DOHH2 (cell line): ENCODE measurements around the gene RNU1-4.

Experiments
- H3F3A ChIP-seq: fragments of 200-600 bp; sonication (generic), shearing (Covaris generic); 2 replicates; pipeline ENCODE4 v1.6.0; 2016; ENCODE audit warnings: antibody characterized with exemption, mild to moderate bottlenecking; ENCODE audit not compliant: control insufficient read depth, insufficient read depth
- H3K27ac ChIP-seq: fragments of 200-600 bp; sonication (generic); 2 replicates; pipeline ENCODE4 v1.5.1; 2014; ENCODE audit warnings: low read depth, mild to moderate bottlenecking, low read length, moderate library complexity
- H3K27me3 ChIP-seq: fragments of 200-600 bp; sonication (generic); 2 replicates; pipeline ENCODE4 v1.6.1; 2014; ENCODE audit warnings: mild to moderate bottlenecking, low read length, mixed read lengths; ENCODE audit not compliant: control insufficient read depth
- H3K36me3 ChIP-seq: fragments of 200-600 bp; sonication (generic); 2 replicates; pipeline ENCODE4 v1.6.1; 2014; ENCODE audit warnings: mild to moderate bottlenecking, low read length, moderate library complexity, mixed read lengths; ENCODE audit not compliant: control insufficient read depth
- H3K4me1 ChIP-seq: fragments of 200-600 bp; sonication (generic); 2 replicates; pipeline ENCODE4 v1.6.1; 2014; ENCODE audit warnings: mild to moderate bottlenecking, low read length, mixed read lengths; ENCODE audit not compliant: control insufficient read depth
- H3K4me2 ChIP-seq: fragments of 200-600 bp; sonication (generic); 2 replicates; pipeline ENCODE4 v1.6.0; 2014; ENCODE audit warnings: mild to moderate bottlenecking, low read length, moderate library complexity
- H3K4me3 ChIP-seq: fragments of 200-600 bp; sonication (generic); 2 replicates; pipeline ENCODE4 v1.5.1; 2014; ENCODE audit warnings: mild to moderate bottlenecking, low read length, mixed read lengths
- H3K79me2 ChIP-seq: fragments of 200-600 bp; sonication (generic); 2 replicates; pipeline ENCODE4 v1.6.1; 2014; ENCODE audit warnings: mild to moderate bottlenecking, low read length, mixed read lengths; ENCODE audit not compliant: control insufficient read depth
- H3K9me2 ChIP-seq: fragments of 200-600 bp; sonication (generic); replicated peaks from 2 replicates; pipeline ENCODE4 v1.6.1; 2014; ENCODE audit warnings: mild to moderate bottlenecking, low read length, mixed read lengths; ENCODE audit not compliant: control insufficient read depth
- H3K9me3 ChIP-seq: fragments of 200-600 bp; sonication (generic); 2 replicates; pipeline ENCODE4 v1.6.1; 2014; ENCODE audit warnings: antibody characterized with exemption, low read length, mixed read lengths; ENCODE audit not compliant: control insufficient read depth, insufficient read depth
- H4K20me1 ChIP-seq: fragments of 200-600 bp; sonication (generic); 2 replicates; pipeline ENCODE4 v1.6.0; 2014; ENCODE audit warnings: low read depth, mild to moderate bottlenecking, antibody characterized with exemption, low read length, moderate library complexity; ENCODE audit not compliant: control insufficient read depth, insufficient read depth
- CTCF ChIP-seq: fragments of 200-600 bp; sonication (generic); IDR thresholded peaks from one replicate; pipeline ENCODE4 v1.5.1; 2014; ENCODE audit warnings: antibody characterized with exemption, mild to moderate bottlenecking, low read depth, low read length; ENCODE audit not compliant: poor library complexity, severe bottlenecking
- EZH2phosphoT487 ChIP-seq: fragments of 200-600 bp; sonication (generic); IDR thresholded peaks from 2 replicates; pipeline ENCODE4 v1.6.1; 2017; ENCODE audit warnings: borderline replicate concordance, mild to moderate bottlenecking, antibody characterized with exemption, low read length, moderate library complexity, mixed read lengths

The RNU1-4 gene

GRCh38 chr1:16718908-16719533, 21.3 kb upstream of the RNU1-4 start:
- Histone ChIP-seq H4K20me1 (no peaks in the 10 kb centered on the region), H3K27me3 (peaks cover 11% of the 10 kb centered on the region; the same call in 1 of the 2 replicates), H3K9me3 (no peaks in the 10 kb centered on the region), H3K36me3 (no peaks in the 10 kb centered on the region), H3F3A (no peaks in the 10 kb centered on the region; the same call in 1 of the 2 replicates), H3K4me3 (no peak overlapping the region), H3K9me2 (no peaks in the 10 kb centered on the region), H3K4me2 (no peak overlapping the region), H3K4me1 (peaks cover 12% of the 10 kb centered on the region), H3K27ac (no peak overlapping the region), H3K79me2 (no peaks in the 10 kb centered on the region)
- TF ChIP-seq CTCF: no peak
- TF ChIP-seq EZH2phosphoT487: no peak

- Histone ChIP-seq H3K27me3 (peaks cover 11% of the 10 kb centered on the region; the same call in 1 of the 2 replicates), H3K4me2 (no peak overlapping the region), H3K9me2 (no peaks in the 10 kb centered on the region), H3F3A (no peaks in the 10 kb centered on the region; the same call in 1 of the 2 replicates), H3K27ac (no peak overlapping the region), H3K9me3 (no peaks in the 10 kb centered on the region), H3K36me3 (no peaks in the 10 kb centered on the region), H3K79me2 (no peaks in the 10 kb centered on the region), H3K4me3 (no peak overlapping the region), H4K20me1 (no peaks in the 10 kb centered on the region), H3K4me1 (peaks cover 12% of the 10 kb centered on the region)
- TF ChIP-seq EZH2phosphoT487: no peak
- TF ChIP-seq CTCF: no peak
Measured at GRCh38 chr1:16719571-16720350, 20.6 kb upstream of the RNU1-4 start.

GRCh38 chr1:16720351-16721223, 19.7 kb upstream of the RNU1-4 start:
- TF ChIP-seq CTCF (no peak), EZH2phosphoT487 (no peak)
- H3K36me3 ChIP-seq: no peaks in the 10 kb centered on the region
- no peaks in the 10 kb centered on the region for H3K9me2 ChIP-seq
- no peak overlapping the region for H3K4me2 ChIP-seq
- no peaks in the 10 kb centered on the region for H3K79me2 ChIP-seq
- peaks cover 12% of the 10 kb centered on the region for H3K4me1 ChIP-seq
- H3K27ac ChIP-seq: no peak overlapping the region
- peaks cover 11% of the 10 kb centered on the region; the same call in 1 of the 2 replicates for H3K27me3 ChIP-seq
- H3K4me3 ChIP-seq: no peak overlapping the region
- H3K9me3 ChIP-seq: no peaks in the 10 kb centered on the region
- H4K20me1 ChIP-seq: no peaks in the 10 kb centered on the region
- no peaks in the 10 kb centered on the region; the same call in 1 of the 2 replicates for H3F3A ChIP-seq
